Endothelial cell of umbilical vein (primary cell): Measurements from ENCODE around the gene CEP192. TPM values are rescaled to one million over a fixed set of nuclear protein-coding genes. Genes with fewer than 3 reads are reported as not detected.

Source experiments
- BruUV-seq: library from RNA; stranded (reverse); fragments of 400-500 nt; replicated peaks from 2 replicates; lab custom pipeline; 2021; lab: Mats Ljungman, UMichigan
- CTCF ChIA-PET: fragments of 300-600, 350-600 bp; sonication (Branson Sonifier 250); formaldehyde crosslinking; loops from one replicate; lab custom pipeline; 2021; ENCODE audit warnings: antibody characterized with exemption, inconsistent platforms; lab: Charles Lee
- POLR2A ChIA-PET: fragments of 300-600, 350-600 bp; sonication (Branson Sonifier 250); formaldehyde crosslinking; loops from one replicate; lab custom pipeline; 2021; ENCODE audit warnings: antibody characterized with exemption, inconsistent platforms; lab: Charles Lee
- DNase-seq: peaks from one replicate; pipeline ENCODE4 v3.0.0-alpha.2; 2011; ENCODE audit warnings: low read depth, low spot score
- FAIRE-seq: peaks from 2 replicates; lab custom pipeline; 2011; peaks lifted over from hg19 to GRCh38; lab: Jason Lieb, UNC
- H2AFZ ChIP-seq: 2 replicates; pipeline ENCODE4 v1.6.0; 2012; ENCODE audit warnings: low read depth, low read length, control low read depth, inconsistent platforms
- H3K27ac ChIP-seq: 2 replicates; pipeline ENCODE4 v1.5.1; 2011; ENCODE audit warnings: low read depth, mild to moderate bottlenecking, control low read depth, low read length, moderate library complexity; ENCODE audit not compliant: insufficient read depth
- H3K27me3 ChIP-seq, 2 experiments: 2 replicates each; pipeline versions ENCODE4 v1.6.0 to v1.6.1; 2011; ENCODE audit warnings: low read length in 2 of 2, mixed read lengths in 1 of 2; ENCODE audit not compliant: control insufficient read depth in 2 of 2, insufficient read depth in 2 of 2
- H3K36me3 ChIP-seq, 2 experiments: 2 replicates in 1 of 2; 3 replicates in 1 of 2; pipeline ENCODE4 v1.5.1; 2011; ENCODE audit warnings: low read length in 2 of 2, mild to moderate bottlenecking in 1 of 2, moderate library complexity in 1 of 2; ENCODE audit not compliant: control insufficient read depth in 2 of 2, insufficient read depth in 2 of 2; ENCODE audit errors: extremely low read depth in 1 of 2
- H3K4me1 ChIP-seq: 3 replicates; pipeline ENCODE4 v1.5.1; 2011; ENCODE audit warnings: mild to moderate bottlenecking, low read length; ENCODE audit not compliant: control insufficient read depth, insufficient read depth; ENCODE audit errors: extremely low read depth
- H3K4me2 ChIP-seq: 2 replicates; pipeline ENCODE4 v1.6.1; 2011; ENCODE audit warnings: low read length, control low read depth, mixed read lengths; ENCODE audit not compliant: insufficient read depth
- H3K4me3 ChIP-seq, 3 experiments: fragments of 200-600 bp in 1 of 3; sonication (generic), shearing (Covaris generic) in 1 of 3; replicated peaks in 1 of 3; 2 replicates each; pipeline ENCODE4 v1.5.1; 2011 to 2016; ENCODE audit warnings: control low read depth in 3 of 3, low read length in 3 of 3, mild to moderate bottlenecking in 2 of 3, inconsistent platforms in 1 of 3, low read depth in 1 of 3, moderate library complexity in 1 of 3; ENCODE audit not compliant: insufficient read depth in 1 of 3
- H3K79me2 ChIP-seq: 2 replicates; pipeline ENCODE4 v1.6.0; 2012; ENCODE audit warnings: low read length, inconsistent platforms; ENCODE audit not compliant: control insufficient read depth, insufficient read depth
- H3K9ac ChIP-seq: replicated peaks from 2 replicates; pipeline ENCODE3; 2011; ENCODE audit warnings: low read length, control low read depth; ENCODE audit not compliant: insufficient read depth; ENCODE audit errors: extremely low read depth
- H3K9me1 ChIP-seq: replicated peaks from 3 replicates; pipeline ENCODE4 v1.6.0; 2011; ENCODE audit warnings: mild to moderate bottlenecking, low read length; ENCODE audit not compliant: control insufficient read depth, insufficient read depth; ENCODE audit errors: extremely low read depth
- H3K9me3 ChIP-seq: replicated peaks from 2 replicates; pipeline ENCODE4 v1.5.1; 2012; ENCODE audit warnings: low read length, inconsistent platforms; ENCODE audit not compliant: control insufficient read depth, insufficient read depth
- H4K20me1 ChIP-seq: replicated peaks from 2 replicates; pipeline ENCODE3; 2011; ENCODE audit warnings: mild to moderate bottlenecking, low read length; ENCODE audit not compliant: control insufficient read depth, insufficient read depth; ENCODE audit errors: extremely low read depth
- CTCF ChIP-seq, 2 donors: IDR thresholded peaks; 1 replicate in 1 of 2; 2 replicates in 1 of 2; pipeline ENCODE4 v1.5.1; 2011; ENCODE audit warnings: low read length in 2 of 2, mild to moderate bottlenecking in 2 of 2, moderate library complexity in 2 of 2, control low read depth in 1 of 2, inconsistent platforms in 1 of 2, low read depth in 1 of 2; ENCODE audit not compliant: insufficient read depth in 1 of 2; ENCODE audit errors: extremely low read depth in 1 of 2
- EZH2 ChIP-seq: IDR thresholded peaks from 2 replicates; pipeline ENCODE4 v1.6.1; 2012; ENCODE audit warnings: borderline replicate concordance, low read depth, mild to moderate bottlenecking, moderate library complexity, low read length, inconsistent platforms; ENCODE audit not compliant: severe bottlenecking
- FOS ChIP-seq: IDR thresholded peaks from 2 replicates; pipeline ENCODE4 v1.6.1; 2011; ENCODE audit warnings: mild to moderate bottlenecking, low read length, moderate library complexity, borderline replicate concordance; ENCODE audit not compliant: insufficient read depth
- GATA2 ChIP-seq: IDR thresholded peaks from 2 replicates; pipeline ENCODE4 v1.7.0; 2011; ENCODE audit warnings: low read depth, mild to moderate bottlenecking, moderate library complexity, mixed read lengths, low read length; ENCODE audit not compliant: insufficient read length, insufficient read depth
- JUN ChIP-seq: IDR thresholded peaks from 2 replicates; pipeline ENCODE4 v1.6.1; 2011; ENCODE audit warnings: borderline replicate concordance, low read depth; ENCODE audit not compliant: insufficient read length, insufficient read depth
- MAX ChIP-seq: IDR thresholded peaks from 2 replicates; pipeline ENCODE4 v1.6.1; 2011; ENCODE audit not compliant: insufficient read depth, insufficient read length
- MYC ChIP-seq: IDR thresholded peaks from one replicate; pipeline ENCODE4 v1.6.1; 2011; ENCODE audit warnings: mild to moderate bottlenecking, low read depth, low read length
- POLR2A ChIP-seq: IDR thresholded peaks from 2 replicates; pipeline ENCODE4 v1.6.1; 2012; ENCODE audit warnings: low read depth, mild to moderate bottlenecking, control low read depth, low read length
- POLR2AphosphoS5 ChIP-seq: IDR thresholded peaks from 2 replicates; pipeline ENCODE4 v1.6.1; 2012; ENCODE audit warnings: low read depth, mild to moderate bottlenecking, control low read depth, low read length, moderate library complexity; ENCODE audit not compliant: insufficient read depth
- dilution Hi-C: fragments of 300-500 bp; cut with MboI; formaldehyde crosslinking; loops from one replicate; pipeline ENCODE4 v1.15.0; 2019; ENCODE audit warnings: low sequenced_read_pairs; ENCODE audit not compliant: extremely low pct_ligation_motif_present
- intact Hi-C: fragments of 100-400 bp; cut with micrococcal nuclease; formaldehyde crosslinking; loops from one replicate; pipeline ENCODE4 v1.10.0; 2022
- polyA plus RNA-seq, 4 experiments: library from polyadenylated mRNA; depleted of rRNA in 3 of 4; stranded (reverse) in 3 of 4; unstranded in 1 of 4; fragments of >200 nt; gene quantifications; 2 replicates each; pipeline versions ENCODE4 v1.2.1 to v1.2.3, GENCODE V29; 2011 to 2012; ENCODE audit warnings: missing spikeins in 1 of 4
- total RNA-seq: library from RNA; stranded (reverse); gene quantifications from 2 replicates; pipeline ENCODE4 v1.2.3, GENCODE V29; 2021

CEP192 gene
- total and polyA plus RNA-seq, 2 donors (not counting 3 experiments of a cell fraction or from before 2014, with no cell fraction given), result 14.5 to 22.9 TPM

GRCh38 chr18:12947285-12948049, 43.7 kb upstream of the CEP192 start, which contains the start of gene SEH1L:
Gene SEH1L (plus strand): TSS chr18:12948011. CDS start chr18:12948122, 111 bp downstream.
- H3K4me3 ChIP-seq, result peak within 1 kb of the TSS; percentile 50 to 81 (median 80)
- no peaks in the 10 kb centered on the region for H3K36me3 ChIP-seq
- H3K9me3 ChIP-seq, result no peaks in the 10 kb centered on the region
- POLR2A ChIA-PET, result interaction anchor here (0.6 to 1.0 kb wide), 2 partner anchors 280 to 570 kb away, joined by 4 to 9 read pairs; partner anchors contain the start of gene AFG3L2
- peak within 1 kb of the TSS; percentile 95 for H2AFZ ChIP-seq
- no peak for FAIRE-seq
- H3K27me3 ChIP-seq, result no peaks in the 10 kb centered on the region
- H3K4me1 ChIP-seq, result peaks cover 12% of the 10 kb centered on the region
- H3K27ac ChIP-seq, result peak within 1 kb of the TSS; percentile 90
- intact Hi-C loops (loop anchor here (1.0 to 5.0 kb wide), 3 partner anchors 44 to 570 kb away; partner anchors contain the start of genes AFG3L2, CEP192 and PTPN2), dilution Hi-C loops (no loop called here)
- BruUV-seq, result TSS peak; percentile 56
- peaks cover 25% of the 10 kb centered on the region for H3K79me2 ChIP-seq
- no peaks in the 10 kb centered on the region for H4K20me1 ChIP-seq
- CTCF ChIA-PET, result no interaction called here
- no peak for TF ChIP-seq MAX
- no peak for TF ChIP-seq POLR2A
- no peak for TF ChIP-seq EZH2
- TF ChIP-seq JUN, result no peak
- TF ChIP-seq GATA2, result no peak
- no peak for TF ChIP-seq FOS
- no peak for TF ChIP-seq MYC
- TF ChIP-seq POLR2AphosphoS5, result no peak
- no peak for TF ChIP-seq CTCF (IDR thresholded peaks at IDR 0.05; ENCODE audit: extremely low read depth in 1 of 2, insufficient read depth in 1 of 2, low read depth in 1 of 2, low read length in 2 of 2)
- no peaks in the 10 kb centered on the region for H3K9me1 ChIP-seq
- peak; percentile 98 for DNase-seq
- peak within 1 kb of the TSS; percentile 79 for H3K9ac ChIP-seq
- peak within 1 kb of the TSS; percentile 87 for H3K4me2 ChIP-seq
